Coronary artery (tissue), 2 donors: ENCODE results near the gene MBD5.

Source experiments
- DNase-seq: peaks from one replicate; pipeline ENCODE4 v3.0.0-alpha.2; 2017; ENCODE audit warnings: low spot score
- H3K27ac ChIP-seq, 2 donors: fragments of 200-600 bp; sonication (generic); one replicate each; pipeline ENCODE4 v1.5.1; 2016 to 2019
- H3K4me3 ChIP-seq: fragments of 200-600 bp; sonication (generic); 2 replicates; pipeline ENCODE4 v1.5.1; 2016; ENCODE audit warnings: mild to moderate bottlenecking, moderate library complexity
- CTCF ChIP-seq: fragments of 200-600 bp; sonication (generic); IDR thresholded peaks from one replicate; pipeline ENCODE4 v1.5.1; 2019; ENCODE audit warnings: antibody characterized with exemption

MBD5 gene

DNA sequence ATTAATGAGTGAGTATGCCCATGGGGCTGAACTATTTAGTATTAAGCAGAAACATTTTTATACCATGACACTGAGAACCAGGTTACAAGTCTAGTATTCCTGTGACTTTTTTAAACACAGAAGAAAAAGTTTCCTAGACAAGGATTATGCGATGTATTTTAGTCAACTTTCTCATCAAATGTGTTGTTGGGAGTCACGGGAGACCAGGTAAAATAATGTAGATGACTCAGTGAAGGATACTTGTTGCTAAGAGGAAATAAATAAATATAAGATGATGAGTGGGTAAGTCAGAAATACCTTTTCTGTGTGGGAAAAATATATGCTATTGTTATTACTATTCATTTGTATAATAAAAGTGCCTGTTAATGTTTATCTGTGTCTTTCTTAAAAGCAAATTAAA, 23.4 kb downstream of the MBD5 start:
- Histone ChIP-seq H3K27ac (no peak overlapping the region), H3K4me3 (no peak overlapping the region)
- no peak for TF ChIP-seq CTCF
- DNase-seq = no peak

DNA sequence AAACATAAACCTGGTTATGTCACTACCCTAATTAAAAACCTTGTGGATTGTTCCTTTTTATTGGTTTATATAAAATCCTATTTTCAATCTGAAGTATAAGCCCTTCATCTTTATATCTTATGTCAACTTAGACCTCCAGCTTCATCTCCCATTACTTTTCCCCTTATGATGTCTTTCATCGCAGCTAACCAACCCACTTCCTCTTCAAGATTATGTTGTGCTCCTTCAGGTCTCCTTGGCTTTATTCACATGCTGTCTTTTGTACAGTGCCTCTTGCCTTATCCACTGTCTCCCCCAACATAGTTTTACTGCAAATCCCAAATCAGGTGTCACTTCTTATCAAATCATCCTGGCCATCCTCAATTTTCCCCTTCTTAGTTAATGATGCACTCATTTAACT, 25.9 kb downstream of the MBD5 start:
- no peak for DNase-seq
- H3K4me3 ChIP-seq = no peak overlapping the region
- H3K27ac ChIP-seq = no peak overlapping the region
- no peak for TF ChIP-seq CTCF

- no peak for DNase-seq
- TF ChIP-seq CTCF = no peak
- H3K27ac ChIP-seq = no peak overlapping the region
These were observed 27.8 kb downstream of the MBD5 start for GRCh38 chr2:148048475-148049221.

GRCh38 chr2:148049284-148049683, 28.4 kb downstream of the MBD5 start:
- H3K4me3 ChIP-seq = no peak overlapping the region
- H3K27ac ChIP-seq = no peak overlapping the region
- no peak for TF ChIP-seq CTCF
- no peak for DNase-seq

More at GRCh38 chr2:148048475-148049221, 27.8 kb downstream of the MBD5 start:
- no peak overlapping the region for H3K4me3 ChIP-seq

DNA sequence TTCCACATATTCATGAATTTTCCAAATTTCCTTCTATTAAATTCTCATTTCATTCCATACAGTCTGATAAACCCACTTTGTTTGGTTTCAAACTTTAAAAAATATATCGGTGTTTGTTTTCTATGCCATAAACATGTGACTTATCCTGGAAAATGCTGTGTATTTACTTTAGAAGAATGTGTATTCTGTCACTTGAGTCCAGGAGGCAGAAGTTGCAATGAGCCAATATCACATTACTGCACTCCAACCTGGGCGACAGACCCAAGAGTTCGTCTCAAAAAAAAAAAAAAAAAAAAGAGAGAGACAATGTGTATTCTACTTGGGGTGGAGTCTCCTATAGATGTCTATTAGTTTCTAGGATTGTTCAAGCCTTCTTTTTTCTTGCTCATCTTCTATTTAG, 31.8 kb downstream of the MBD5 start:
- H3K27ac ChIP-seq = no peak overlapping the region
- TF ChIP-seq CTCF = no peak
- no peak for DNase-seq
- H3K4me3 ChIP-seq = no peak overlapping the region

- TF ChIP-seq CTCF = no peak
These were observed 37.8 kb downstream of the MBD5 start for GRCh38 chr2:148058641-148059040.

DNA sequence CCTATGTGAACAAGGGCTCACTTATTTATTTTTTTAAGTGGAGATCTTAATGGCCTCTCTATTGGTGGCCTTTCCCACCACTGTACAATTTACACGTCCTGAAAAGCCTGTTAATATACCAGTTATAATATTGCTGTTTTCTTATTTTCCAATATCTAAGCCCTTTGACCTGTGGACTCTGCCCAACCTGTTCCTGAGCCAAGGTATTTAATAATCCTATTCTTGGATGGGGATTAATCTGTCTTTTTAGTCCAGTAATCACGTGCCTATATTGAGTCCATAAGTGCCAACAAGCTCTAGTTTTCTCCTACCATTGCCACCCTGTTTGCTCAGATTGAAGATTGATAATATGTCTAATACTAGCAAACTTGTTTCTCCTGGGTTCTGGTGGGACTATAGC, 42.7 kb downstream of the MBD5 start:
- no peak for TF ChIP-seq CTCF
- DNase-seq = no peak
- H3K4me3 ChIP-seq = no peak overlapping the region

More at GRCh38 chr2:148058641-148059040, 37.8 kb downstream of the MBD5 start:
- Histone ChIP-seq H3K27ac (no peak overlapping the region), H3K4me3 (no peak overlapping the region)
- DNase-seq = no peak

More for the DNA sequence above, 42.7 kb downstream of the MBD5 start:
- H3K27ac ChIP-seq = no peak overlapping the region
